OCI-LY7 (cell line): ENCODE data around the gene FOXF2. TPM values are rescaled to one million over a fixed set of nuclear protein-coding genes. Genes with fewer than 3 reads are reported as not detected.

Source experiments
- BruUV-seq: library from RNA; stranded (reverse); fragments of 400-500 nt; replicated peaks from 2 replicates; lab custom pipeline; 2021; lab: Mats Ljungman, UMichigan
- CTCF ChIA-PET: fragments of 300-600 bp; sonication (Branson Sonifier 250); formaldehyde crosslinking; loops from one replicate; lab custom pipeline; 2022; ENCODE audit warnings: antibody characterized with exemption; ENCODE audit not compliant: unreplicated experiment; lab: Charles Lee
- POLR2A ChIA-PET: fragments of 300-600 bp; sonication (Branson Sonifier 250); formaldehyde crosslinking; loops from one replicate; lab custom pipeline; 2022; ENCODE audit warnings: antibody characterized with exemption; lab: Charles Lee
- DNase-seq: peaks from one replicate; pipeline ENCODE4 v3.0.0-alpha.2; 2015; ENCODE audit warnings: low spot score
- H2AFZ ChIP-seq: fragments of 200-600 bp; sonication (generic), shearing (Covaris generic); 2 replicates; pipeline ENCODE4 v1.6.1; 2014; ENCODE audit warnings: mild to moderate bottlenecking, antibody characterized with exemption, low read length, moderate library complexity
- H3K27ac ChIP-seq: fragments of 200-600 bp; sonication (generic); 2 replicates; pipeline ENCODE4 v1.5.1; 2014; ENCODE audit warnings: mixed run types, low read depth, mild to moderate bottlenecking, moderate library complexity, low read length, inconsistent platforms; ENCODE audit not compliant: poor library complexity, severe bottlenecking
- H3K36me3 ChIP-seq: fragments of 200-600 bp; sonication (generic); 2 replicates; pipeline ENCODE4 v1.6.1; 2014; ENCODE audit warnings: mild to moderate bottlenecking, antibody characterized with exemption, low read length, moderate library complexity, mixed read lengths; ENCODE audit not compliant: insufficient read depth
- H3K4me1 ChIP-seq: fragments of 200-600 bp; sonication (generic); 2 replicates; pipeline ENCODE4 v1.5.1; 2014; ENCODE audit warnings: mild to moderate bottlenecking, low read length; ENCODE audit not compliant: insufficient read depth, poor library complexity, severe bottlenecking
- H3K4me2 ChIP-seq: fragments of 200-600 bp; sonication (generic); 2 replicates; pipeline ENCODE4 v1.6.1; 2014; ENCODE audit warnings: mild to moderate bottlenecking, low read length
- H3K4me3 ChIP-seq: fragments of 200-600 bp; sonication (generic); 2 replicates; pipeline ENCODE4 v1.5.1; 2014; ENCODE audit warnings: mild to moderate bottlenecking, low read depth, low read length; ENCODE audit not compliant: poor library complexity, severe bottlenecking
- H3K79me2 ChIP-seq: fragments of 200-600 bp; sonication (generic); 2 replicates; pipeline ENCODE4 v1.6.1; 2016; ENCODE audit warnings: low read depth, mild to moderate bottlenecking, low read length, moderate library complexity, mixed read lengths; ENCODE audit not compliant: insufficient read depth
- H3K9me2 ChIP-seq: fragments of 200-600 bp; sonication (generic); 2 replicates; pipeline ENCODE4 v1.6.1; 2016; ENCODE audit warnings: mild to moderate bottlenecking, low read length, mixed read lengths; ENCODE audit not compliant: insufficient read depth
- H3K9me3 ChIP-seq: fragments of 200-600 bp; sonication (generic); 2 replicates; pipeline ENCODE4 v1.6.1; 2014; ENCODE audit warnings: mild to moderate bottlenecking, mixed run types, low read length, mixed read lengths
- H4K20me1 ChIP-seq: fragments of 200-600 bp; sonication (generic); 2 replicates; pipeline ENCODE4 v1.6.1; 2014; ENCODE audit warnings: mild to moderate bottlenecking, antibody characterized with exemption, low read length, moderate library complexity, mixed read lengths; ENCODE audit not compliant: insufficient read depth
- EZH2phosphoT487 ChIP-seq: fragments of 200-600 bp; sonication (generic); IDR thresholded peaks from 2 replicates; pipeline ENCODE4 v1.6.1; 2018; ENCODE audit warnings: low read depth, borderline replicate concordance, mild to moderate bottlenecking, mixed run types, antibody characterized with exemption, low read length, moderate library complexity, mixed read lengths
- intact Hi-C: fragments of 100-400 bp; cut with micrococcal nuclease; formaldehyde crosslinking; loops from one replicate; pipeline ENCODE4 v1.10.0; 2022; ENCODE audit not compliant: unreplicated experiment
- total RNA-seq, 2 experiments: library from RNA; depleted of rRNA in 1 of 2; stranded (reverse); fragments of >200 nt in 1 of 2; shearing (Covaris generic) in 1 of 2; gene quantifications; 2 replicates each; pipeline ENCODE4 v1.2.3, GENCODE V29; 2014 to 2022
- TF ChIP-seq, protein P1 (sequence below): fragments of 200-600 bp; sonication (generic); conservative IDR thresholded peaks from 2 replicates; pipeline ENCODE4 v1.5.1; 2014; ENCODE audit warnings: mild to moderate bottlenecking, antibody characterized with exemption, low read length, moderate library complexity, mixed read lengths

Gene FOXF2
- total RNA-seq, 2 experiments from 2014 or later = not detected

DNA sequence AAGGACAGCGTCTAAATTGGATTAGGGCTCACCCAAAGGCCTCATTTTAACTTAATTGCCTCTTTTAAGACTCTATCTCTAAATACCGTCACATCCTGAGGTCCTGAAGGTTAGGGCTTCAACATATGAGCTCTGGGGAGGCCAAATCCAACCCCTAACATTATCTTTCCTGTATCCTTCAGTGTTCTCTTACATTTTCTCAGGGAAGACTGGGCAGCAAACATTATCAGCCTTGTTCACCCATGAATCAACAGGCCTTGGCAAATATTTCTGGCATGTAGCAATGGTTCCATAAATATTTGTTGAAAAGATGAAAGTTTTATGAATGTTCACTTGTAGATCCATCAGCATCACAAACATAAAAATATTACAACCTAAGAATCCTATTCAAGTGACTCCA, 24.6 kb upstream of the FOXF2 start:
- ChIA-PET POLR2A (no interaction called here), CTCF (no interaction called here)
- H3K27ac ChIP-seq = no peak overlapping the region
- H3K4me3 ChIP-seq = no peak overlapping the region
- H3K4me1 ChIP-seq = no peaks in the 10 kb centered on the region
- TF ChIP-seq EZH2phosphoT487 = no peak
- TF ChIP-seq, protein P1, sequence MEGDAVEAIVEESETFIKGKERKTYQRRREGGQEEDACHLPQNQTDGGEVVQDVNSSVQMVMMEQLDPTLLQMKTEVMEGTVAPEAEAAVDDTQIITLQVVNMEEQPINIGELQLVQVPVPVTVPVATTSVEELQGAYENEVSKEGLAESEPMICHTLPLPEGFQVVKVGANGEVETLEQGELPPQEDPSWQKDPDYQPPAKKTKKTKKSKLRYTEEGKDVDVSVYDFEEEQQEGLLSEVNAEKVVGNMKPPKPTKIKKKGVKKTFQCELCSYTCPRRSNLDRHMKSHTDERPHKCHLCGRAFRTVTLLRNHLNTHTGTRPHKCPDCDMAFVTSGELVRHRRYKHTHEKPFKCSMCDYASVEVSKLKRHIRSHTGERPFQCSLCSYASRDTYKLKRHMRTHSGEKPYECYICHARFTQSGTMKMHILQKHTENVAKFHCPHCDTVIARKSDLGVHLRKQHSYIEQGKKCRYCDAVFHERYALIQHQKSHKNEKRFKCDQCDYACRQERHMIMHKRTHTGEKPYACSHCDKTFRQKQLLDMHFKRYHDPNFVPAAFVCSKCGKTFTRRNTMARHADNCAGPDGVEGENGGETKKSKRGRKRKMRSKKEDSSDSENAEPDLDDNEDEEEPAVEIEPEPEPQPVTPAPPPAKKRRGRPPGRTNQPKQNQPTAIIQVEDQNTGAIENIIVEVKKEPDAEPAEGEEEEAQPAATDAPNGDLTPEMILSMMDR = no peak
- H3K79me2 ChIP-seq = no peaks in the 10 kb centered on the region
- no peak overlapping the region for H3K4me2 ChIP-seq
- intact Hi-C loops = no loop called here
- H4K20me1 ChIP-seq = no peaks in the 10 kb centered on the region
- H3K36me3 ChIP-seq = no peaks in the 10 kb centered on the region
- no peak overlapping the region for H2AFZ ChIP-seq
- no TSS peak for BruUV-seq
- no peak for DNase-seq
- no peaks in the 10 kb centered on the region for H3K9me3 ChIP-seq
- no peaks in the 10 kb centered on the region for H3K9me2 ChIP-seq

DNA sequence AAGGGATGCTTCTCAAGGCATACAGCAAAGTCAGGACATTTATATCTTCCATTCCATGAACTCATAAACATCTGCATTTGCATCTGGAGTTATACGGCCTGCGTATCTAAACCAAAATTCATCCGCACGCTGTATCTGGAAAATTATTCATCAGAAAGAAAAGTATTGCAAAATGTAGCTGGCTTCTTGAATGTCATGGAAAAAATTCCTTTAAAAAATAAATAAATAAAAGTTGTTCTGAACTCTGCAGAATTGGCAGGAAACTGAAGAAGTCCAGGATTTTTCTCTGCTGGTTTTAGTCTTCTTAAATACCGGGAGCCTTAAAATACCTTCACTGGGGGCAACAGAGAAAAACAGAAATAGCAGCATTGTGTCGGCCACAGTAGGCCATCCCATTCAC, 23.7 kb upstream of the FOXF2 start:
- H3K9me2 ChIP-seq = no peaks in the 10 kb centered on the region
- intact Hi-C loops = no loop called here
- BruUV-seq = no TSS peak

DNA sequence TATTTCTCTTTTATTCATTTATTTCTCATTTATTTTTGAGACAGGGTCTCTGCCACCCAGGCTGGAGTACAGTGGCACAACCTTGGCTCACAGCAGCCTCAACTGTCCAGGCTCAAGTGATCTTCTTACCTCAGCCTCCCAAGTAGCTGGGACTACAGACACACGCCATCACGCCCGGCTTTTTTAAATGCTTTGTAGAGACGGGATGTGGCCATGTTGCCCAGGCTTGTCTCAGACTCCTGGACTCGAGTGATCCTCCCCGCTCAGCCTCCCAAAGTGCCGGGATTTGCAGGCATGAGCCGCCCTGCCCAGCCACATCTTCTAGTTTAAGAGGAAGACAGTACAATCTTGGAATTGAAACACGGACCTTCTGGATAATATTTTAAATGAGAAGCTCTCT, 21.6 kb upstream of the FOXF2 start:
- POLR2A ChIA-PET = interaction anchor here (0.6 kb wide), 1 partner anchor 622 kb away, joined by 3 read pairs; no protein-coding TSS in a partner anchor
- H3K27ac ChIP-seq = no peak overlapping the region
- no TSS peak for BruUV-seq

More for the DNA sequence above, 23.7 kb upstream of the FOXF2 start:
- no peak overlapping the region for H3K27ac ChIP-seq
- H3K4me3 ChIP-seq = no peak overlapping the region
- CTCF ChIA-PET = no interaction called here
- DNase-seq = no peak
- H4K20me1 ChIP-seq = no peaks in the 10 kb centered on the region
- no peaks in the 10 kb centered on the region for H3K79me2 ChIP-seq
- POLR2A ChIA-PET = interaction anchor here (0.7 kb wide), 1 partner anchor 555 kb away, joined by 3 read pairs; no protein-coding TSS in a partner anchor
- no peak overlapping the region for H2AFZ ChIP-seq
- no peaks in the 10 kb centered on the region for H3K9me3 ChIP-seq
- no peak overlapping the region for H3K4me2 ChIP-seq
- H3K36me3 ChIP-seq = no peaks in the 10 kb centered on the region
- TF ChIP-seq EZH2phosphoT487 = no peak
- TF ChIP-seq, protein P1 = no peak
- no peaks in the 10 kb centered on the region for H3K4me1 ChIP-seq

More for the DNA sequence above, 21.6 kb upstream of the FOXF2 start:
- CTCF ChIA-PET = no interaction called here
- Histone ChIP-seq H3K4me2 (no peak overlapping the region), H3K36me3 (no peaks in the 10 kb centered on the region), H3K4me3 (no peak overlapping the region), H3K4me1 (no peaks in the 10 kb centered on the region), H4K20me1 (no peaks in the 10 kb centered on the region), H2AFZ (no peak overlapping the region), H3K79me2 (no peaks in the 10 kb centered on the region), H3K9me3 (no peaks in the 10 kb centered on the region), H3K9me2 (no peaks in the 10 kb centered on the region)
- TF ChIP-seq EZH2phosphoT487 = no peak
- TF ChIP-seq, protein P1 = no peak
- DNase-seq = no peak
- intact Hi-C loops = no loop called here
